Measurements from ENCODE around the gene MARCHF10.
"Not testable (repeated sequence)": the region's sequence is repeated elsewhere in the genome, so short reads cannot be mapped to it uniquely, and the experiment has no call there.

Gene MARCHF10

GRCh38 chr17:62702746-62703260 is 105.3 kb downstream of the MARCHF10 start:
- DNase-seq, result no peak

GRCh38 chr17:62701706-62702085 is 106.4 kb downstream of the MARCHF10 start:
- DNase-seq, result no peak

- no peak for DNase-seq
These were observed 107.0 kb downstream of the MARCHF10 start for GRCh38 chr17:62700964-62701705.

GRCh38 chr17:62698459-62698858 is 109.7 kb downstream of the MARCHF10 start:
- not testable (repeated sequence) for DNase-seq

GRCh38 chr17:62696726-62697490 is 111.2 kb downstream of the MARCHF10 start:
- peak in 18 of 58 donors; percentile 4 to 45 (median 26) for DNase-seq

GRCh38 chr17:62696256-62696655 is 111.9 kb downstream of the MARCHF10 start:
- DNase-seq, result no peak

GRCh38 chr17:62695093-62695738 is 112.9 kb downstream of the MARCHF10 start:
- DNase-seq, result not testable (repeated sequence)

- no peak for DNase-seq
These were observed 114.3 kb downstream of the MARCHF10 start for GRCh38 chr17:62693616-62694409.

GRCh38 chr17:62692721-62693431 is 115.2 kb downstream of the MARCHF10 start:
- DNase-seq, result no peak

GRCh38 chr17:62692159-62692651 is 115.9 kb downstream of the MARCHF10 start:
- DNase-seq, result no peak

- not testable (repeated sequence) for DNase-seq
These were observed 116.6 kb downstream of the MARCHF10 start for GRCh38 chr17:62691589-62691915.

GRCh38 chr17:62690168-62690897 is 117.8 kb downstream of the MARCHF10 start:
- DNase-seq, result no peak

GRCh38 chr17:62689441-62690167 is 118.5 kb downstream of the MARCHF10 start:
- DNase-seq, result peak in 1 of 58 donors; percentile 20

GRCh38 chr17:62688398-62689160 is 119.5 kb downstream of the MARCHF10 start:
- DNase-seq, result peak in 4 of 58 donors; percentile 4 to 16 (median 13)

- DNase-seq, result no peak
These were observed 120.1 kb downstream of the MARCHF10 start for GRCh38 chr17:62687997-62688396.

- DNase-seq, result no peak
These were observed 123.9 kb downstream of the MARCHF10 start for GRCh38 chr17:62684179-62684578.

- peak in 30 of 58 donors; percentile 9 to 77 (median 42) for DNase-seq
These were observed 126.2 kb downstream of the MARCHF10 start for GRCh38 chr17:62681939-62682381.
